22Rv1 (cell line): Measurements from ENCODE around the gene LAMA2.

Experiments
- H3K27ac ChIP-seq: fragments of 450-650 bp; 2 replicates; pipeline ENCODE4 v1.5.1; 2017
- ZFX ChIP-seq: fragments of 450-650 bp; IDR thresholded peaks from 2 replicates; pipeline ENCODE4 v1.6.1; 2017; ENCODE audit warnings: antibody characterized with exemption, borderline replicate concordance
- TF ChIP-seq, protein P1 (sequence below): fragments of 450-650 bp; IDR thresholded peaks from 2 replicates; pipeline ENCODE4 v1.5.1; 2017; ENCODE audit warnings: mild to moderate bottlenecking

LAMA2 gene

GRCh38 chr6:129208415-129209034 is 325.6 kb downstream of the LAMA2 start:
- no peak overlapping the region for H3K27ac ChIP-seq
- TF ChIP-seq, protein P1, sequence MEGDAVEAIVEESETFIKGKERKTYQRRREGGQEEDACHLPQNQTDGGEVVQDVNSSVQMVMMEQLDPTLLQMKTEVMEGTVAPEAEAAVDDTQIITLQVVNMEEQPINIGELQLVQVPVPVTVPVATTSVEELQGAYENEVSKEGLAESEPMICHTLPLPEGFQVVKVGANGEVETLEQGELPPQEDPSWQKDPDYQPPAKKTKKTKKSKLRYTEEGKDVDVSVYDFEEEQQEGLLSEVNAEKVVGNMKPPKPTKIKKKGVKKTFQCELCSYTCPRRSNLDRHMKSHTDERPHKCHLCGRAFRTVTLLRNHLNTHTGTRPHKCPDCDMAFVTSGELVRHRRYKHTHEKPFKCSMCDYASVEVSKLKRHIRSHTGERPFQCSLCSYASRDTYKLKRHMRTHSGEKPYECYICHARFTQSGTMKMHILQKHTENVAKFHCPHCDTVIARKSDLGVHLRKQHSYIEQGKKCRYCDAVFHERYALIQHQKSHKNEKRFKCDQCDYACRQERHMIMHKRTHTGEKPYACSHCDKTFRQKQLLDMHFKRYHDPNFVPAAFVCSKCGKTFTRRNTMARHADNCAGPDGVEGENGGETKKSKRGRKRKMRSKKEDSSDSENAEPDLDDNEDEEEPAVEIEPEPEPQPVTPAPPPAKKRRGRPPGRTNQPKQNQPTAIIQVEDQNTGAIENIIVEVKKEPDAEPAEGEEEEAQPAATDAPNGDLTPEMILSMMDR: no peak
- TF ChIP-seq ZFX: no peak

- H3K27ac ChIP-seq: no peak overlapping the region
- no peak for TF ChIP-seq ZFX
- TF ChIP-seq, protein P1: no peak
Measured at GRCh38 chr6:129209355-129209754, 326.4 kb downstream of the LAMA2 start.

DNA sequence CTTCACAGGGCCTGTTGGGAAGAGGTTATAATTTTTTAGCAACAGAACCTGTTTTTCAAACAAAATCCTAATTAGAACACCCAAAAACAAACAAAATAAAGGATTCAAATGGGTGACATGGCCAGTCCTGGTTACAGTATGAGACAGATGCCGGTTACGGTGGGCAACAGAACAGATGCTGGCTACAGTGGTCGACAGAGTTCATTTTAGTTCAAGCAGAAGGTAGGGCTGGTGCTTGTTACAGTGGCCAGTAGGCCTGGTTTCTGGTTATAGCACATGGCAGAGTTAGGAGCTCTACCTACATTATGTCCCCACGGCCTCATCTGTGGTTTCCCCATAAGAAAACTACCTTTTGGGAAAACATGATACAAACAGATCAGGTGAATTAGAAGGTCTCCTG is 327.7 kb downstream of the LAMA2 start:
- no peak for TF ChIP-seq ZFX
- TF ChIP-seq, protein P1: no peak
- no peak overlapping the region for H3K27ac ChIP-seq

DNA sequence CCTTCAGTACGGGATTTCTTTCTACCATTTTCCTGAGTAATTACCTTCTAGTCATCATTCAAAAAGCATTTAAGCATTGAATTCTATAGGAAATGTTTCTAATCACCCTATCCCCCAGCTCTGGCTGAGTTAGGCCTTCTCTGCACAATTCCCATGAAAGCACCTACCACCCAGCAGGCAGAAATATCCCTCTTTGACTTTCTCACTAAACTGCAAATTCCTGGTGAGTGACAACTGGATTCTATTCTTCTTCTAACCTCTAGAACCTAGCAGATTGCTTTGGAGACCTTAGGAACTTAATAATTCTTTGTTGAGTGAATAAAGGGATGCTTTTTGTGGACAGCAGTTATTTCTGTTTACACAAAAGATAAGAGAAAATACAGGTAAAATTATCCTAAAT is 328.7 kb downstream of the LAMA2 start:
- TF ChIP-seq ZFX: no peak
- TF ChIP-seq, protein P1: no peak
- no peak overlapping the region for H3K27ac ChIP-seq

- no peak overlapping the region for H3K27ac ChIP-seq
- TF ChIP-seq, protein P1: no peak
- no peak for TF ChIP-seq ZFX
Measured at GRCh38 chr6:129212081-129212480, 329.1 kb downstream of the LAMA2 start.

DNA sequence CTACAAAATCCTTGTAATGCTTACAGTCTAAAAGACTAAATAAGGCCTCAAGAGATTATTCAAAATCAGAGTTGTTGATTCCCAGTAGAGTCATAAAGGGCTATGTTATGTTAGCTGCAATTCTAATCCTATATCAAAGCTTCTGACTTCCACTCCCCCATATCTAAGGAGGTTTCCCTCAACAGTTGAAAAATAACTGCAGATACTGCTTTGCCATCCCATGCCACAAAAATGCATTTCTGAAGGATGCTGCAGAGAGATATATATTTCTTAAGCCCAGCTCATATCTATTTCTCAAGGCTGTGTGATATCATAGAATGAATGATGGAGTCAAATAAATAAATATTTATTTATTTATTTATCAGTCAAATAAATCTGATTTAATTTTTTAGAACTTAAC is 332.3 kb downstream of the LAMA2 start:
- H3K27ac ChIP-seq: no peak overlapping the region
- TF ChIP-seq, protein P1: no peak

DNA sequence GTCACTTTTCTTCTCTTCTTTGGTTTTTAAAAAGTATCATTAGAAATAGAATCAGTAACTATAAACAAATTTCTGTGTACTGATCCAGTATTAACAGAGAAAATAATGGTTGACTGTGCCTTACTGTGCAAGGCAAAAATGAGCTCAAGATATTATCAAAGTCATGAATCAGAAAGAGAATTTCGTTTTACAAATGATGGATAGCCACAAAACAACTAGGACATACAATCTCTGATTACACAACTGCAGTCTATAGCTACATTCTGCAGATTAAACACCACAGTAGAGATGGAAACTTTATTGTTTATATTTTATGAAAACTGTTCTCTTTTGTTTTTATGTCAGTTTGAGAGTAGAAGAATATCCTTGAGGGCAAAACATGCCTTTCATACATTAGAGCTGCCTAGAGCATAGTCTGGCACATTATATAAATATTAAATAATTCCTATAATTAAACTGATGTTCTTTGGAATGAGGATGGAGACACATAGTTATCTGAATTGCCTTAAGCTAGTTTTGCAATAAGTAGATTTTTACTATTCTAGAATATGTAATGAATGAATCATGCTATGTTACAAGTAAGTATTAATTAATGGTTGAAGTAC is 333.1 kb downstream of the LAMA2 start:
- no peak overlapping the region for H3K27ac ChIP-seq
- TF ChIP-seq ZFX: no peak
- TF ChIP-seq, protein P1: no peak
